SK-N-SH treated with all-trans-retinoic acid at 6 μM for 48 hours (cell line): ENCODE data around the gene C10orf120.

ENCODE experiments used
- ATAC-seq: fragments of 200-7000 bp; cut with Tn5 transposase; 3 replicates; pipeline ENCODE4 v1.9.1; 2020; ENCODE audit warnings: mild to moderate bottlenecking, moderate library complexity
- ARNTL ChIP-seq: fragments of 450-650 bp; formaldehyde crosslinking; IDR thresholded peaks from 2 replicates; pipeline ENCODE4 v1.5.0; 2020; ENCODE audit warnings: low read depth, mild to moderate bottlenecking, moderate library complexity, borderline replicate concordance
- BACH2 ChIP-seq: fragments of 250-450 bp; sonication (Bioruptor Pico); IDR thresholded peaks from 2 replicates; pipeline ENCODE4 v1.9.0; 2021; ENCODE audit warnings: mild to moderate bottlenecking, borderline replicate concordance
- CSDC2 ChIP-seq: fragments of 250-450 bp; sonication (Bioruptor Pico); IDR thresholded peaks from 2 replicates; pipeline ENCODE4 v1.5.0; 2020; ENCODE audit warnings: mild to moderate bottlenecking, moderate library complexity
- ESRRG ChIP-seq: fragments of 250-450 bp; sonication (Bioruptor Pico); IDR thresholded peaks from 2 replicates; pipeline ENCODE4 v1.6.1; 2021; ENCODE audit warnings: mild to moderate bottlenecking
- GLIS3 ChIP-seq: fragments of 250-450 bp; sonication (Bioruptor Pico); IDR thresholded peaks from 2 replicates; pipeline ENCODE4 v1.5.0; 2020; ENCODE audit warnings: mild to moderate bottlenecking, moderate library complexity
- TCF4 ChIP-seq: fragments of 250-450 bp; sonication (Bioruptor Pico); IDR thresholded peaks from 2 replicates; pipeline ENCODE4 v1.8.0; 2021; ENCODE audit warnings: mild to moderate bottlenecking, moderate library complexity, borderline replicate concordance
- TOX ChIP-seq: fragments of 250-450 bp; sonication (Bioruptor Pico); IDR thresholded peaks from 2 replicates; pipeline ENCODE4 v1.8.0; 2021; ENCODE audit warnings: mild to moderate bottlenecking, moderate library complexity, borderline replicate concordance
- ZC3H10 ChIP-seq: fragments of 250-450 bp; sonication (Bioruptor Pico); IDR thresholded peaks from 2 replicates; pipeline ENCODE4 v1.5.1; 2021; ENCODE audit warnings: mild to moderate bottlenecking, moderate library complexity
- ZFP3 ChIP-seq: fragments of 250-450 bp; sonication (Bioruptor Pico); IDR thresholded peaks from 2 replicates; pipeline ENCODE4 v1.5.0; 2020; ENCODE audit warnings: mild to moderate bottlenecking, moderate library complexity
- ZFP30 ChIP-seq: fragments of 450-650 bp; formaldehyde crosslinking; IDR thresholded peaks from 2 replicates; pipeline ENCODE4 v1.5.0; 2022; ENCODE audit warnings: mild to moderate bottlenecking, moderate library complexity
- ZNF565 ChIP-seq: fragments of 450-650 bp; formaldehyde crosslinking; conservative IDR thresholded peaks from 2 replicates; pipeline ENCODE4 v1.5.0; 2020; ENCODE audit warnings: low read depth, mild to moderate bottlenecking, moderate library complexity
- ZNF70 ChIP-seq: fragments of 450-650 bp; formaldehyde crosslinking; IDR thresholded peaks from 2 replicates; pipeline ENCODE4 v1.5.0; 2020; ENCODE audit warnings: mild to moderate bottlenecking, moderate library complexity
- ZNF8 ChIP-seq: fragments of 450-650 bp; formaldehyde crosslinking; IDR thresholded peaks from 2 replicates; pipeline ENCODE4 v1.5.0; 2020; ENCODE audit warnings: mild to moderate bottlenecking, moderate library complexity
- TF ChIP-seq, protein P1 (sequence below): fragments of 250-450 bp; sonication (Bioruptor Pico); IDR thresholded peaks from 2 replicates; pipeline ENCODE4 v1.8.0; 2021; ENCODE audit warnings: low read depth, mild to moderate bottlenecking, moderate library complexity, borderline replicate concordance
- TF ChIP-seq, protein P2 (sequence below): fragments of 250-450 bp; sonication (Bioruptor Pico); IDR thresholded peaks from 2 replicates; pipeline ENCODE4 v1.8.0; 2020; ENCODE audit warnings: mild to moderate bottlenecking, moderate library complexity, borderline replicate concordance
- TF ChIP-seq, protein P3 (sequence below): fragments of 250-450 bp; sonication (Bioruptor Pico); IDR thresholded peaks from 2 replicates; pipeline ENCODE4 v1.5.1; 2021; ENCODE audit warnings: mild to moderate bottlenecking, moderate library complexity
- TF ChIP-seq, protein P4 (sequence below): fragments of 250-450 bp; sonication (Bioruptor Pico); IDR thresholded peaks from 2 replicates; pipeline ENCODE4 v1.5.0; 2020; ENCODE audit warnings: mild to moderate bottlenecking, moderate library complexity

The C10orf120 gene

DNA sequence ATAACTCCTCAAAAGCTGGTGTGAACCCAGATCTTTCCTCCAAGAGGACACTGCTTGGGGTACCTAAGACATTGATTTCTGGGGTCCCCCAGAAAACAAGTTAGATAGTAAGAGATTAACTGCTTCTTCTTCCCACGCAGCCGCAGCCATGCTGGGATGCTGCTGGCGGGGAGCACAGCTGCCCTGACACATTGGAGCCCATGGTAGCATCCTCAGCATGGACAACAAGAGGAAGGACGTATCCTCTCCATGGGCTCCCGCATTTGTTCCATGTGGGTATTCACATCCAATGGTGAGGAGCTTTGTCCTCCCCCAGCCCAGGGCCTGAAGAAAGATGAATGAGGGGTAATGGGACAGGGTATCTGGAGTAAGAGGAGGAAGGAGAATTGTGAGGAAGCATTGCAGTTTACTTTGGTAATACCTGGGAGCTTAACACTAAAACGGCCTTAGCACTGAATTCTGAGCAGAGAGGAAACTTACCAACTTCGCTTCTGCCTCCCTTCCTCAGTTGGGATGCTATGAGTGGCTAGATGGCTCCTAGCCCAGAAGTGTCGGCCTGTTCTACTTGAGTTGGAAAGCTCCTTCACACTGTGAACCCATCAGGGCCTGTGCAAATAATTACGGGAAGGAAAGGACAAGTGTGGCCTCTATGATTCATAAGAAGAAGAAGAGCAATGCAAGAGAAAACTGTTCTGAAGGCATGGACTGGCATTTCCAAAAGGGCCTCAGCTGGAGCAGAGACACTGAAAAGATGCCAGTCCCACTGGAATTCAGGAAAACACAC is 43.9 kb downstream of the C10orf120 start:
- no peak for ATAC-seq
- TF ChIP-seq ZNF8 (CRISPR knock-in tag) (no peak), ZC3H10 (no peak), ZFP30 (no peak), ZNF70 (CRISPR knock-in tag) (no peak), ZFP3 (CRISPR knock-in tag) (no peak), GLIS3 (no peak), TOX (CRISPR knock-in tag) (no peak), TCF4 (CRISPR knock-in tag) (no peak), ESRRG (no peak), CSDC2 (CRISPR knock-in tag) (no peak), ZNF565 (CRISPR knock-in tag) (no peak)
- TF ChIP-seq, protein P1, sequence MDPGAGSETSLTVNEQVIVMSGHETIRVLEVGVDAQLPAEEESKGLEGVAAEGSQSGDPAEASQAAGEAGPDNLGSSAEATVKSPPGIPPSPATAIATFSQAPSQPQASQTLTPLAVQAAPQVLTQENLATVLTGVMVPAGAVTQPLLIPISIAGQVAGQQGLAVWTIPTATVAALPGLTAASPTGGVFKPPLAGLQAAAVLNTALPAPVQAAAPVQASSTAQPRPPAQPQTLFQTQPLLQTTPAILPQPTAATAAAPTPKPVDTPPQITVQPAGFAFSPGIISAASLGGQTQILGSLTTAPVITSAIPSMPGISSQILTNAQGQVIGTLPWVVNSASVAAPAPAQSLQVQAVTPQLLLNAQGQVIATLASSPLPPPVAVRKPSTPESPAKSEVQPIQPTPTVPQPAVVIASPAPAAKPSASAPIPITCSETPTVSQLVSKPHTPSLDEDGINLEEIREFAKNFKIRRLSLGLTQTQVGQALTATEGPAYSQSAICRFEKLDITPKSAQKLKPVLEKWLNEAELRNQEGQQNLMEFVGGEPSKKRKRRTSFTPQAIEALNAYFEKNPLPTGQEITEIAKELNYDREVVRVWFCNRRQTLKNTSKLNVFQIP (CRISPR knock-in tag), result no peak

DNA sequence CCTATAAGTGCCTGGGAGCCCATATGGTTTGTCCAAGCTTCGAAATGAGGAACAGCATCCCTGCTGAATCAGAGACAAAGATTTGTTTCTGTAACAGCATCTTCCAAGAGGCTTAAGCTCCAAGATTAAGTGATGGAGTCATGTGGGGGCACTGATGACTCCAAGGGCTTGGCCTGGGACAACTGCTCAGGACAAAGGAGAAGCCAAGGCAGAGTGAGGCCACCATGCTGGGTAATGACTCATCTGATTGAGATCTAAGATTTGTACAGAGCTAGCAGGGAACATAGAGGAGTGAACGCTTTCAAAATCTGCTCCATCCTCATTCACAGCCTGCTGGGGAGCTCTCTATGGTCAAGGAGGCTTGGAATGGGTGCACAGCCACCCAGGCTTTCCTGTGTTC is 49.3 kb downstream of the C10orf120 start:
- TF ChIP-seq BACH2 (no peak), ZC3H10 (no peak), ZNF565 (CRISPR knock-in tag) (no peak), CSDC2 (CRISPR knock-in tag) (no peak)
- no peak for ATAC-seq

DNA sequence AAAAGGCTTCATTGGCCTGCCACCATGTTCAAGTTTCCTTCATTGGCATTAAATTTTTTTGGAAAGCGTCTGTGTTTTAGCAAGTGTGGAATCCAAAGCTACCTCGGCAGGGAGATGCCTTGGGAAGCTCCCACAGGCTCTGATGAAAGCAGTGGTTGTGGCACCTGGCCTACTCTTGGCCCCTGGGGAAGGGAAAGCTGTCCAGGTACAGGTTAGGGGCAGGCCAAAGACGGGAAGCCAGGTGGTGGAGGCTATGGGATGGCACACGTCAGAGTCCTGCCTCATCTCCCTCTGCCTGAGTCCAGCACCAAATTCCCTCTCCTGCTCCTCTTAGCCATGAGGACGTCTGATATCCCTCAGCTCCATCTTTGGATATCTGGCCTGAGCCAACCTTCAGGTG is 49.7 kb downstream of the C10orf120 start:
- TF ChIP-seq ZFP30 (no peak), ZFP3 (CRISPR knock-in tag) (no peak), ZC3H10 (no peak), ARNTL (CRISPR knock-in tag) (no peak), ZNF70 (CRISPR knock-in tag) (no peak), ZNF8 (CRISPR knock-in tag) (no peak)
- TF ChIP-seq, protein P2, sequence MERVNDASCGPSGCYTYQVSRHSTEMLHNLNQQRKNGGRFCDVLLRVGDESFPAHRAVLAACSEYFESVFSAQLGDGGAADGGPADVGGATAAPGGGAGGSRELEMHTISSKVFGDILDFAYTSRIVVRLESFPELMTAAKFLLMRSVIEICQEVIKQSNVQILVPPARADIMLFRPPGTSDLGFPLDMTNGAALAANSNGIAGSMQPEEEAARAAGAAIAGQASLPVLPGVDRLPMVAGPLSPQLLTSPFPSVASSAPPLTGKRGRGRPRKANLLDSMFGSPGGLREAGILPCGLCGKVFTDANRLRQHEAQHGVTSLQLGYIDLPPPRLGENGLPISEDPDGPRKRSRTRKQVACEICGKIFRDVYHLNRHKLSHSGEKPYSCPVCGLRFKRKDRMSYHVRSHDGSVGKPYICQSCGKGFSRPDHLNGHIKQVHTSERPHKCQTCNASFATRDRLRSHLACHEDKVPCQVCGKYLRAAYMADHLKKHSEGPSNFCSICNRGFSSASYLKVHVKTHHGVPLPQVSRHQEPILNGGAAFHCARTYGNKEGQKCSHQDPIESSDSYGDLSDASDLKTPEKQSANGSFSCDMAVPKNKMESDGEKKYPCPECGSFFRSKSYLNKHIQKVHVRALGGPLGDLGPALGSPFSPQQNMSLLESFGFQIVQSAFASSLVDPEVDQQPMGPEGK (CRISPR knock-in tag), result no peak
- TF ChIP-seq, protein P3, sequence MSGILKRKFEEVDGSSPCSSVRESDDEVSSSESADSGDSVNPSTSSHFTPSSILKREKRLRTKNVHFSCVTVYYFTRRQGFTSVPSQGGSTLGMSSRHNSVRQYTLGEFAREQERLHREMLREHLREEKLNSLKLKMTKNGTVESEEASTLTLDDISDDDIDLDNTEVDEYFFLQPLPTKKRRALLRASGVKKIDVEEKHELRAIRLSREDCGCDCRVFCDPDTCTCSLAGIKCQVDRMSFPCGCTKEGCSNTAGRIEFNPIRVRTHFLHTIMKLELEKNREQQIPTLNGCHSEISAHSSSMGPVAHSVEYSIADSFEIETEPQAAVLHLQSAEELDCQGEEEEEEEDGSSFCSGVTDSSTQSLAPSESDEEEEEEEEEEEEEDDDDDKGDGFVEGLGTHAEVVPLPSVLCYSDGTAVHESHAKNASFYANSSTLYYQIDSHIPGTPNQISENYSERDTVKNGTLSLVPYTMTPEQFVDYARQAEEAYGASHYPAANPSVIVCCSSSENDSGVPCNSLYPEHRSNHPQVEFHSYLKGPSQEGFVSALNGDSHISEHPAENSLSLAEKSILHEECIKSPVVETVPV (CRISPR knock-in tag), result no peak
- TF ChIP-seq, protein P4, sequence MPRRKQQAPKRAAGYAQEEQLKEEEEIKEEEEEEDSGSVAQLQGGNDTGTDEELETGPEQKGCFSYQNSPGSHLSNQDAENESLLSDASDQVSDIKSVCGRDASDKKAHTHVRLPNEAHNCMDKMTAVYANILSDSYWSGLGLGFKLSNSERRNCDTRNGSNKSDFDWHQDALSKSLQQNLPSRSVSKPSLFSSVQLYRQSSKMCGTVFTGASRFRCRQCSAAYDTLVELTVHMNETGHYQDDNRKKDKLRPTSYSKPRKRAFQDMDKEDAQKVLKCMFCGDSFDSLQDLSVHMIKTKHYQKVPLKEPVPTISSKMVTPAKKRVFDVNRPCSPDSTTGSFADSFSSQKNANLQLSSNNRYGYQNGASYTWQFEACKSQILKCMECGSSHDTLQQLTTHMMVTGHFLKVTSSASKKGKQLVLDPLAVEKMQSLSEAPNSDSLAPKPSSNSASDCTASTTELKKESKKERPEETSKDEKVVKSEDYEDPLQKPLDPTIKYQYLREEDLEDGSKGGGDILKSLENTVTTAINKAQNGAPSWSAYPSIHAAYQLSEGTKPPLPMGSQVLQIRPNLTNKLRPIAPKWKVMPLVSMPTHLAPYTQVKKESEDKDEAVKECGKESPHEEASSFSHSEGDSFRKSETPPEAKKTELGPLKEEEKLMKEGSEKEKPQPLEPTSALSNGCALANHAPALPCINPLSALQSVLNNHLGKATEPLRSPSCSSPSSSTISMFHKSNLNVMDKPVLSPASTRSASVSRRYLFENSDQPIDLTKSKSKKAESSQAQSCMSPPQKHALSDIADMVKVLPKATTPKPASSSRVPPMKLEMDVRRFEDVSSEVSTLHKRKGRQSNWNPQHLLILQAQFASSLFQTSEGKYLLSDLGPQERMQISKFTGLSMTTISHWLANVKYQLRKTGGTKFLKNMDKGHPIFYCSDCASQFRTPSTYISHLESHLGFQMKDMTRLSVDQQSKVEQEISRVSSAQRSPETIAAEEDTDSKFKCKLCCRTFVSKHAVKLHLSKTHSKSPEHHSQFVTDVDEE, result no peak
- TF ChIP-seq, protein P1 (CRISPR knock-in tag), result no peak
- no peak for ATAC-seq
